HCT116 (cell line): ENCODE results near the gene HBP1. TPM values are rescaled to one million over a fixed set of nuclear protein-coding genes. Genes with fewer than 3 reads are reported as not detected.

Source experiments
- ATAC-seq: fragments of 200-7000 bp; cut with Tn5 transposase; 2 replicates; pipeline ENCODE4 v1.9.1; 2020; ENCODE audit warnings: mild to moderate bottlenecking, moderate library complexity
- BruUV-seq: library from RNA; stranded (reverse); fragments of 400-500 nt; replicated peaks from 2 replicates; lab custom pipeline; 2021; lab: Mats Ljungman, UMichigan
- CTCF ChIA-PET: fragments of 300-600 bp; sonication (Branson Sonifier 250); formaldehyde crosslinking; loops from one replicate; lab custom pipeline; 2021; ENCODE audit warnings: antibody characterized with exemption; lab: Charles Lee
- POLR2A ChIA-PET: fragments of 300-600, 350-600 bp; sonication (Branson Sonifier 250); formaldehyde crosslinking; loops from one replicate; lab custom pipeline; 2021; ENCODE audit warnings: antibody characterized with exemption; lab: Charles Lee
- RAD21 ChIA-PET, 2 experiments: fragments of 300-600 bp; sonication (Branson Sonifier 250); formaldehyde crosslinking; loops; one replicate each; lab custom pipeline; 2023; ENCODE audit warnings: low total read pairs in 2 of 2; ENCODE audit not compliant: uncharacterized antibody in 2 of 2, unreplicated experiment in 2 of 2, low non-redundant PET in 1 of 2; lab: Charles Lee
- DNase-seq: peaks from one replicate; pipeline ENCODE4 v3.0.0-alpha.2; 2010; ENCODE audit warnings: low read depth, low spot score
- H2AFZ ChIP-seq: fragments of 200-600 bp; shearing (Covaris generic), sonication (generic); 2 replicates; pipeline ENCODE4 v1.6.1; 2017; ENCODE audit warnings: low read depth, mixed run types, mixed read lengths, antibody characterized with exemption, low read length; ENCODE audit not compliant: poor library complexity, severe bottlenecking
- H3K27ac ChIP-seq: 2 replicates; pipeline ENCODE4 v1.5.1; 2012; ENCODE audit warnings: low read depth, low read length
- H3K27me3 ChIP-seq: fragments of 200-600 bp; sonication (generic); 2 replicates; pipeline ENCODE4 v1.6.1; 2016; ENCODE audit warnings: mixed run types, low read length, mixed read lengths; ENCODE audit not compliant: insufficient read depth
- H3K36me3 ChIP-seq, 2 experiments: fragments of 200-500 bp in 1 of 2; fragments of 200-600 bp in 1 of 2; sonication (Bioruptor generic) in 1 of 2; sonication (generic) in 1 of 2; 2 replicates each; pipeline versions ENCODE4 v1.5.1 to v1.6.1; 2014 to 2016; ENCODE audit warnings: low read length in 2 of 2, inconsistent platforms in 1 of 2, mixed read lengths in 1 of 2, mixed run types in 1 of 2; ENCODE audit not compliant: insufficient read depth in 2 of 2, control insufficient read depth in 1 of 2
- H3K4me1 ChIP-seq, 2 experiments: fragments of 200-600 bp in 1 of 2; sonication (generic) in 1 of 2; 2 replicates each; pipeline versions ENCODE4 v1.5.1 to v1.6.1; 2012 to 2017; ENCODE audit warnings: low read length in 2 of 2, inconsistent platforms in 1 of 2, mild to moderate bottlenecking in 1 of 2, mixed read lengths in 1 of 2, mixed run types in 1 of 2, moderate library complexity in 1 of 2; ENCODE audit not compliant: insufficient read depth in 2 of 2, control insufficient read depth in 1 of 2
- H3K4me2 ChIP-seq: fragments of 200-600 bp; sonication (generic); 2 replicates; pipeline ENCODE4 v1.6.1; 2017; ENCODE audit warnings: mixed run types, low read length, mixed read lengths
- H3K4me3 ChIP-seq, 2 experiments: fragments of 200-600 bp in 1 of 2; sonication (generic) in 1 of 2; replicated peaks in 1 of 2; 2 replicates each; pipeline ENCODE4 v1.5.1; 2011 to 2016; ENCODE audit warnings: low read length in 2 of 2, control low read depth in 1 of 2, low read depth in 1 of 2, mild to moderate bottlenecking in 1 of 2, mixed read lengths in 1 of 2, mixed run types in 1 of 2
- H3K79me2 ChIP-seq: fragments of 200-600 bp; sonication (generic); 2 replicates; pipeline ENCODE4 v1.6.1; 2017; ENCODE audit warnings: mild to moderate bottlenecking, mixed run types, low read length, moderate library complexity, mixed read lengths; ENCODE audit not compliant: insufficient read depth
- H3K9ac ChIP-seq: fragments of 200-600 bp; sonication (generic); 2 replicates; pipeline ENCODE4 v1.6.1; 2016; ENCODE audit warnings: low read length, mixed read lengths
- H3K9me2 ChIP-seq: fragments of 200-600 bp; sonication (generic), shearing (Covaris generic); 2 replicates; pipeline ENCODE4 v1.6.1; 2017; ENCODE audit warnings: mixed run types, mild to moderate bottlenecking, moderate library complexity; ENCODE audit not compliant: insufficient read depth
- H3K9me3 ChIP-seq, 2 experiments: fragments of 200-500 bp in 1 of 2; fragments of 200-600 bp in 1 of 2; sonication (Bioruptor generic) in 1 of 2; sonication (generic) in 1 of 2; 2 replicates each; pipeline ENCODE4 v1.6.1; 2014 to 2017; ENCODE audit warnings: low read length in 2 of 2, mixed read lengths in 2 of 2, inconsistent platforms in 1 of 2, low read depth in 1 of 2, mild to moderate bottlenecking in 1 of 2, mixed run types in 1 of 2, moderate library complexity in 1 of 2; ENCODE audit not compliant: control insufficient read depth in 1 of 2, insufficient read depth in 1 of 2
- H4K20me1 ChIP-seq: fragments of 200-600 bp; sonication (generic), shearing (Covaris generic); 2 replicates; pipeline ENCODE4 v1.6.1; 2017; ENCODE audit warnings: mixed run types, mild to moderate bottlenecking, moderate library complexity; ENCODE audit not compliant: insufficient read depth
- CBX3 ChIP-seq: IDR thresholded peaks from 2 replicates; pipeline ENCODE4 v1.6.1; 2012; ENCODE audit warnings: low read depth
- CEBPB ChIP-seq: IDR thresholded peaks from 2 replicates; pipeline ENCODE4 v1.6.1; 2012; ENCODE audit warnings: low read depth
- EGR1 ChIP-seq: IDR thresholded peaks from 2 replicates; pipeline ENCODE4 v1.6.1; 2012; ENCODE audit warnings: low read depth
- ELF1 ChIP-seq: IDR thresholded peaks from 2 replicates; pipeline ENCODE4 v1.6.1; 2012; ENCODE audit warnings: low read depth, borderline replicate concordance
- EZH2 ChIP-seq: fragments of 200-600 bp; sonication (generic); IDR thresholded peaks from 2 replicates; pipeline ENCODE4 v1.6.1; 2017; ENCODE audit warnings: antibody characterized with exemption, mixed run types
- EZH2phosphoT487 ChIP-seq: fragments of 200-600 bp; IDR thresholded peaks from 2 replicates; pipeline ENCODE4 v1.6.1; 2018; ENCODE audit warnings: antibody characterized with exemption, borderline replicate concordance
- FOSL1 ChIP-seq: IDR thresholded peaks from 2 replicates; pipeline ENCODE4 v1.6.1; 2012; ENCODE audit warnings: low read depth
- JUND ChIP-seq: IDR thresholded peaks from 2 replicates; pipeline ENCODE4 v1.6.1; 2012
- POLR2AphosphoS5 ChIP-seq: IDR thresholded peaks from 2 replicates; pipeline ENCODE4 v1.6.1; 2011; ENCODE audit warnings: mild to moderate bottlenecking, low read depth, low read length, moderate library complexity
- RAD21 ChIP-seq: IDR thresholded peaks from 2 replicates; pipeline ENCODE4 v1.6.1; 2012; ENCODE audit warnings: low read depth, mild to moderate bottlenecking
- REST ChIP-seq: IDR thresholded peaks from 2 replicates; pipeline ENCODE4 v1.6.1; 2012; ENCODE audit warnings: low read depth
- SP1 ChIP-seq: IDR thresholded peaks from 2 replicates; pipeline ENCODE4 v1.6.1; 2012; ENCODE audit warnings: low read depth
- SRF ChIP-seq: IDR thresholded peaks from 2 replicates; pipeline ENCODE4 v1.6.1; 2012; ENCODE audit warnings: low read depth
- YY1 ChIP-seq: IDR thresholded peaks from 2 replicates; pipeline ENCODE4 v1.6.1; 2011; ENCODE audit warnings: low read length, low read depth, moderate library complexity, mild to moderate bottlenecking; ENCODE audit not compliant: insufficient replicate concordance; ENCODE audit errors: extremely low read depth
- ZFX ChIP-seq: fragments of 450-650 bp; IDR thresholded peaks from 2 replicates; pipeline ENCODE4 v1.6.1; 2017
- ZNF274 ChIP-seq: fragments of 200-500 bp; sonication (Bioruptor generic); IDR thresholded peaks from 2 replicates; pipeline ENCODE4 v1.6.1; 2014; ENCODE audit warnings: mild to moderate bottlenecking, low read depth, low read length, inconsistent platforms
- intact Hi-C: fragments of 100-400 bp; cut with micrococcal nuclease; formaldehyde crosslinking; loops from 2 replicates; pipeline ENCODE4 v1.10.0; 2022
- total RNA-seq: library from RNA; stranded (reverse); gene quantifications from one replicate; pipeline ENCODE4 v1.2.1, GENCODE V29; 2021; ENCODE audit not compliant: unreplicated experiment
- TF ChIP-seq, protein P1 (sequence below), 3 experiments: fragments of 200-600 bp in 1 of 3; sonication (generic) in 1 of 3; IDR thresholded peaks in 2 of 3; conservative IDR thresholded peaks in 1 of 3; 2 replicates each; pipeline ENCODE4 v1.5.1; 2012 to 2017; ENCODE audit warnings: low read depth in 2 of 3, low read length in 2 of 3, antibody characterized with exemption in 1 of 3, borderline replicate concordance in 1 of 3, control low read depth in 1 of 3, mild to moderate bottlenecking in 1 of 3, mixed read lengths in 1 of 3, mixed run types in 1 of 3, moderate library complexity in 1 of 3; ENCODE audit not compliant: insufficient read depth in 1 of 3
- TF ChIP-seq, protein P2 (sequence below): IDR thresholded peaks from 2 replicates; pipeline ENCODE4 v1.6.1; 2011; ENCODE audit warnings: mild to moderate bottlenecking, low read length, moderate library complexity; ENCODE audit not compliant: insufficient replicate concordance; ENCODE audit errors: extremely low read depth

Gene HBP1
- total RNA-seq, 1 experiment from 2014 or later = 24.3 TPM

- Histone ChIP-seq H3K4me2 (no peak overlapping the region), H3K9me2 (no peaks in the 10 kb centered on the region), H3K36me3 (no peaks in the 10 kb centered on the region), H3K9ac (no peak overlapping the region), H3K79me2 (peaks cover 44% of the 10 kb centered on the region), H2AFZ (no peak overlapping the region), H3K27me3 (no peaks in the 10 kb centered on the region), H4K20me1 (no peaks in the 10 kb centered on the region), H3K4me3 (no peak overlapping the region), H3K27ac (no peak overlapping the region), H3K9me3 (no peaks in the 10 kb centered on the region), H3K4me1 (peaks cover 5 to 18% of the 10 kb centered on the region in 2 experiments; a peak in 3 of 4 replicates)
- CTCF ChIA-PET = interaction anchor here (1.5 kb wide), 1 partner anchor 22 kb away, joined by 3 read pairs; no protein-coding TSS in a partner anchor
- POLR2A ChIA-PET = no interaction called here
- RAD21 ChIA-PET = no interaction called here
- no peak for DNase-seq
- no TSS peak for BruUV-seq
- ATAC-seq = no peak
- TF ChIP-seq YY1 (no peak), ZNF274 (no peak), CBX3 (no peak), CEBPB (no peak), POLR2AphosphoS5 (no peak), FOSL1 (no peak), EZH2 (no peak), ZFX (no peak), EZH2phosphoT487 (no peak), REST (no peak), RAD21 (no peak), EGR1 (no peak), SRF (no peak), ELF1 (no peak), JUND (no peak), SP1 (no peak)
- TF ChIP-seq, protein P1, sequence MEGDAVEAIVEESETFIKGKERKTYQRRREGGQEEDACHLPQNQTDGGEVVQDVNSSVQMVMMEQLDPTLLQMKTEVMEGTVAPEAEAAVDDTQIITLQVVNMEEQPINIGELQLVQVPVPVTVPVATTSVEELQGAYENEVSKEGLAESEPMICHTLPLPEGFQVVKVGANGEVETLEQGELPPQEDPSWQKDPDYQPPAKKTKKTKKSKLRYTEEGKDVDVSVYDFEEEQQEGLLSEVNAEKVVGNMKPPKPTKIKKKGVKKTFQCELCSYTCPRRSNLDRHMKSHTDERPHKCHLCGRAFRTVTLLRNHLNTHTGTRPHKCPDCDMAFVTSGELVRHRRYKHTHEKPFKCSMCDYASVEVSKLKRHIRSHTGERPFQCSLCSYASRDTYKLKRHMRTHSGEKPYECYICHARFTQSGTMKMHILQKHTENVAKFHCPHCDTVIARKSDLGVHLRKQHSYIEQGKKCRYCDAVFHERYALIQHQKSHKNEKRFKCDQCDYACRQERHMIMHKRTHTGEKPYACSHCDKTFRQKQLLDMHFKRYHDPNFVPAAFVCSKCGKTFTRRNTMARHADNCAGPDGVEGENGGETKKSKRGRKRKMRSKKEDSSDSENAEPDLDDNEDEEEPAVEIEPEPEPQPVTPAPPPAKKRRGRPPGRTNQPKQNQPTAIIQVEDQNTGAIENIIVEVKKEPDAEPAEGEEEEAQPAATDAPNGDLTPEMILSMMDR (IDR thresholded peaks at IDR 0.05 in 2 of 3, conservative IDR thresholded peaks at IDR 0.05 in 1 of 3; ENCODE audit: borderline replicate concordance in 1 of 3, insufficient read depth in 1 of 3, low read depth in 2 of 3, low read length in 2 of 3) = no peak
- TF ChIP-seq, protein P2, sequence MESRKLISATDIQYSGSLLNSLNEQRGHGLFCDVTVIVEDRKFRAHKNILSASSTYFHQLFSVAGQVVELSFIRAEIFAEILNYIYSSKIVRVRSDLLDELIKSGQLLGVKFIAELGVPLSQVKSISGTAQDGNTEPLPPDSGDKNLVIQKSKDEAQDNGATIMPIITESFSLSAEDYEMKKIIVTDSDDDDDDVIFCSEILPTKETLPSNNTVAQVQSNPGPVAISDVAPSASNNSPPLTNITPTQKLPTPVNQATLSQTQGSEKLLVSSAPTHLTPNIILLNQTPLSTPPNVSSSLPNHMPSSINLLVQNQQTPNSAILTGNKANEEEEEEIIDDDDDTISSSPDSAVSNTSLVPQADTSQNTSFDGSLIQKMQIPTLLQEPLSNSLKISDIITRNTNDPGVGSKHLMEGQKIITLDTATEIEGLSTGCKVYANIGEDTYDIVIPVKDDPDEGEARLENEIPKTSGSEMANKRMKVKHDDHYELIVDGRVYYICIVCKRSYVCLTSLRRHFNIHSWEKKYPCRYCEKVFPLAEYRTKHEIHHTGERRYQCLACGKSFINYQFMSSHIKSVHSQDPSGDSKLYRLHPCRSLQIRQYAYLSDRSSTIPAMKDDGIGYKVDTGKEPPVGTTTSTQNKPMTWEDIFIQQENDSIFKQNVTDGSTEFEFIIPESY = no peak
- intact Hi-C loops = no loop called here
Observed at GRCh38 chr7:107171496-107171895, 2.7 kb downstream of the HBP1 start.
